ENCODE measurements around the gene TSC22D2.
"Not testable (repeated sequence)": the region's sequence is repeated elsewhere in the genome, so short reads cannot be mapped to it uniquely, and the experiment has no call there.

TSC22D2 gene

GRCh38 chr3:150483226-150483625 is 75.1 kb downstream of the TSC22D2 start:
- DNase-seq (ENCODE audit: low spot score) = no peak
- Mint-ChIP-seq H3K9me3 (peaks cover 32% of the 10 kb centered on the region), H3K36me3 (ENCODE audit: low read depth) (peaks cover 5% of the 10 kb centered on the region), H3K27ac (no peak overlapping the region), H3K27me3 (ENCODE audit: low read depth) (peaks cover 2% of the 10 kb centered on the region), H3K4me3 (no peak overlapping the region), H3K4me1 (ENCODE audit: low read depth) (no peaks in the 10 kb centered on the region)

- Mint-ChIP-seq H3K4me3 (no peak overlapping the region), H3K36me3 (ENCODE audit: low read depth) (peaks cover 5% of the 10 kb centered on the region), H3K27me3 (ENCODE audit: low read depth) (peaks cover 2% of the 10 kb centered on the region), H3K27ac (no peak overlapping the region), H3K4me1 (ENCODE audit: low read depth) (no peaks in the 10 kb centered on the region), H3K9me3 (peaks cover 32% of the 10 kb centered on the region)
- no peak for DNase-seq (ENCODE audit: low spot score)
Observed at GRCh38 chr3:150484410-150484809, 76.3 kb downstream of the TSC22D2 start.

- DNase-seq (ENCODE audit: low spot score) = no peak
- no peak overlapping the region for H3K27ac Mint-ChIP-seq
- H3K36me3 Mint-ChIP-seq (ENCODE audit: low read depth) = peaks cover 5% of the 10 kb centered on the region
- H3K9me3 Mint-ChIP-seq = peaks cover 32% of the 10 kb centered on the region
- no peaks in the 10 kb centered on the region for H3K4me1 Mint-ChIP-seq (ENCODE audit: low read depth)
- peaks cover 2% of the 10 kb centered on the region for H3K27me3 Mint-ChIP-seq (ENCODE audit: low read depth)
- no peak overlapping the region for H3K4me3 Mint-ChIP-seq
Observed at GRCh38 chr3:150488867-150489266, 80.8 kb downstream of the TSC22D2 start.

GRCh38 chr3:150490277-150490986 is 82.3 kb downstream of the TSC22D2 start:
- H3K4me3 Mint-ChIP-seq = no peak overlapping the region
- H3K36me3 Mint-ChIP-seq (ENCODE audit: low read depth) = peaks cover 2% of the 10 kb centered on the region
- DNase-seq (ENCODE audit: low spot score) = no peak
- H3K9me3 Mint-ChIP-seq = peaks cover 22% of the 10 kb centered on the region
- H3K4me1 Mint-ChIP-seq (ENCODE audit: low read depth) = no peaks in the 10 kb centered on the region
- H3K27me3 Mint-ChIP-seq (ENCODE audit: low read depth) = no peaks in the 10 kb centered on the region
- no peak overlapping the region for H3K27ac Mint-ChIP-seq

GRCh38 chr3:150494411-150494977 is 86.4 kb downstream of the TSC22D2 start:
- H3K9me3 Mint-ChIP-seq = no peaks in the 10 kb centered on the region
- H3K36me3 Mint-ChIP-seq (ENCODE audit: low read depth) = no peaks in the 10 kb centered on the region
- no peaks in the 10 kb centered on the region for H3K4me1 Mint-ChIP-seq (ENCODE audit: low read depth)
- no peak overlapping the region for H3K4me3 Mint-ChIP-seq
- H3K27me3 Mint-ChIP-seq (ENCODE audit: low read depth) = no peaks in the 10 kb centered on the region
- no peak for DNase-seq (ENCODE audit: low spot score)
- H3K27ac Mint-ChIP-seq = no peak overlapping the region

- H3K9me3 Mint-ChIP-seq = no peaks in the 10 kb centered on the region
- H3K27me3 Mint-ChIP-seq (ENCODE audit: low read depth) = no peaks in the 10 kb centered on the region
- H3K4me3 Mint-ChIP-seq = no peak overlapping the region
- no peaks in the 10 kb centered on the region for H3K36me3 Mint-ChIP-seq (ENCODE audit: low read depth)
- no peak for DNase-seq (ENCODE audit: low spot score)
- H3K27ac Mint-ChIP-seq = no peak overlapping the region
- H3K4me1 Mint-ChIP-seq (ENCODE audit: low read depth) = no peaks in the 10 kb centered on the region
Observed at GRCh38 chr3:150495149-150495548, 87.1 kb downstream of the TSC22D2 start.

GRCh38 chr3:150495563-150496168 is 87.6 kb downstream of the TSC22D2 start:
- H3K27me3 Mint-ChIP-seq (ENCODE audit: low read depth) = no peaks in the 10 kb centered on the region
- DNase-seq (ENCODE audit: low spot score) = no peak
- H3K27ac Mint-ChIP-seq = no peak overlapping the region
- H3K4me1 Mint-ChIP-seq (ENCODE audit: low read depth) = no peaks in the 10 kb centered on the region
- H3K36me3 Mint-ChIP-seq (ENCODE audit: low read depth) = no peaks in the 10 kb centered on the region
- no peak overlapping the region for H3K4me3 Mint-ChIP-seq
- no peaks in the 10 kb centered on the region for H3K9me3 Mint-ChIP-seq

- no peaks in the 10 kb centered on the region for H3K4me1 Mint-ChIP-seq (ENCODE audit: low read depth)
- DNase-seq (ENCODE audit: low spot score) = no peak
- H3K27me3 Mint-ChIP-seq (ENCODE audit: low read depth) = no peaks in the 10 kb centered on the region
- H3K27ac Mint-ChIP-seq = no peak overlapping the region
- H3K36me3 Mint-ChIP-seq (ENCODE audit: low read depth) = peaks cover 3% of the 10 kb centered on the region
- H3K9me3 Mint-ChIP-seq = peaks cover 7% of the 10 kb centered on the region
- no peak overlapping the region for H3K4me3 Mint-ChIP-seq
Observed at GRCh38 chr3:150497956-150498355, 89.9 kb downstream of the TSC22D2 start.

GRCh38 chr3:150500960-150501359 is 92.9 kb downstream of the TSC22D2 start:
- H3K27me3 Mint-ChIP-seq (ENCODE audit: low read depth); H3K9me3 Mint-ChIP-seq; H3K27ac Mint-ChIP-seq; H3K4me1 Mint-ChIP-seq (ENCODE audit: low read depth); DNase-seq (ENCODE audit: low spot score); H3K4me3 Mint-ChIP-seq; H3K36me3 Mint-ChIP-seq (ENCODE audit: low read depth): not testable (repeated sequence)

- H3K36me3 Mint-ChIP-seq (ENCODE audit: low read depth) = peaks cover 3% of the 10 kb centered on the region
- no peak overlapping the region for H3K4me3 Mint-ChIP-seq
- peaks cover 7% of the 10 kb centered on the region for H3K9me3 Mint-ChIP-seq
- no peak for DNase-seq (ENCODE audit: low spot score)
- H3K27me3 Mint-ChIP-seq (ENCODE audit: low read depth) = peaks cover 17% of the 10 kb centered on the region
- no peaks in the 10 kb centered on the region for H3K4me1 Mint-ChIP-seq (ENCODE audit: low read depth)
- H3K27ac Mint-ChIP-seq = no peak overlapping the region
Observed at GRCh38 chr3:150503402-150504099, 95.5 kb downstream of the TSC22D2 start.

GRCh38 chr3:150504483-150504882 is 96.4 kb downstream of the TSC22D2 start:
- Mint-ChIP-seq H3K36me3 (ENCODE audit: low read depth) (peaks cover 3% of the 10 kb centered on the region), H3K4me1 (ENCODE audit: low read depth) (no peaks in the 10 kb centered on the region), H3K27me3 (ENCODE audit: low read depth) (peaks cover 26% of the 10 kb centered on the region), H3K9me3 (peaks cover 7% of the 10 kb centered on the region), H3K27ac (no peak overlapping the region), H3K4me3 (no peak overlapping the region)
- no peak for DNase-seq (ENCODE audit: low spot score)

GRCh38 chr3:150508401-150508800 is 100.3 kb downstream of the TSC22D2 start:
- Mint-ChIP-seq H3K9me3 (no peaks in the 10 kb centered on the region), H3K4me3 (no peak overlapping the region), H3K27me3 (ENCODE audit: low read depth) (peaks cover 41% of the 10 kb centered on the region), H3K4me1 (ENCODE audit: low read depth) (no peaks in the 10 kb centered on the region), H3K36me3 (ENCODE audit: low read depth) (no peaks in the 10 kb centered on the region), H3K27ac (no peak overlapping the region)
- no peak for DNase-seq (ENCODE audit: low spot score)

GRCh38 chr3:150509780-150510179 is 101.7 kb downstream of the TSC22D2 start:
- no peaks in the 10 kb centered on the region for H3K36me3 Mint-ChIP-seq (ENCODE audit: low read depth)
- no peak overlapping the region for H3K27ac Mint-ChIP-seq
- no peak overlapping the region for H3K4me3 Mint-ChIP-seq
- H3K4me1 Mint-ChIP-seq (ENCODE audit: low read depth) = no peaks in the 10 kb centered on the region
- H3K27me3 Mint-ChIP-seq (ENCODE audit: low read depth) = peaks cover 41% of the 10 kb centered on the region
- DNase-seq (ENCODE audit: low spot score) = no peak
- H3K9me3 Mint-ChIP-seq = no peaks in the 10 kb centered on the region

- H3K36me3 Mint-ChIP-seq (ENCODE audit: low read depth) = no peaks in the 10 kb centered on the region
- peaks cover 42% of the 10 kb centered on the region for H3K27me3 Mint-ChIP-seq (ENCODE audit: low read depth)
- H3K4me3 Mint-ChIP-seq = no peak overlapping the region
- no peaks in the 10 kb centered on the region for H3K9me3 Mint-ChIP-seq
- DNase-seq (ENCODE audit: low spot score) = no peak
- no peaks in the 10 kb centered on the region for H3K4me1 Mint-ChIP-seq (ENCODE audit: low read depth)
- no peak overlapping the region for H3K27ac Mint-ChIP-seq
Observed at GRCh38 chr3:150511122-150511821, 103.2 kb downstream of the TSC22D2 start.

Data from T-helper 2 cell treated with Interferon-gamma antibody and Interleukin-4, amounts not matched to agents 5 μg/mL and 100 μg/mL, for 36 hours (primary cell).